DND-41 (cell line): Measurements from ENCODE around the gene STX19.

Experiments
- EZH2 ChIP-seq: IDR thresholded peaks from 3 replicates; pipeline ENCODE4 v1.6.1; 2012; ENCODE audit warnings: borderline replicate concordance, low read depth, mild to moderate bottlenecking, moderate library complexity, low read length, inconsistent platforms; ENCODE audit not compliant: severe bottlenecking
- TF ChIP-seq, protein P1 (sequence below): IDR thresholded peaks from 2 replicates; pipeline ENCODE4 v1.5.1; 2012; ENCODE audit warnings: borderline replicate concordance, low read length, moderate library complexity, mild to moderate bottlenecking; ENCODE audit not compliant: poor library complexity, severe bottlenecking; ENCODE audit errors: extremely low read depth

DNA sequence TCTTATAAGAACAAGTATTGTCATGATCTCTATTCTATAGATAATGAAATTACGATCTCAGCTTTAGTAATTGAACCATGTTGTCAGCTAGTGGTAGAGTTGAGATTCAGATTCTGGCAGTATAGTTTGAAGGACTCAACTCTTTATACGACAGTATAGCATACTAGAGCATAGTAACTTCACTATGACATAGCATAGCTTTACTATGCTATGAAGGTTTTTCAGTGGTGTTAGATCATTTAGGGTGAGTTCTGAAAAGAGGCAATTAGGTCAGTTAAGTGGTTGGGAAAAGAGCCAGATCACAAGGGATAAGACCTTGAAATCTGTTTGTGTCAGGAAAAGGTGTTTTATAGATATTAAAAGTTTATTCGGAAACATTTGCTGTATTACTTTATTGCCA lies 8.1 kb downstream of the STX19 start:
- TF ChIP-seq EZH2, result no peak
- TF ChIP-seq, protein P1, sequence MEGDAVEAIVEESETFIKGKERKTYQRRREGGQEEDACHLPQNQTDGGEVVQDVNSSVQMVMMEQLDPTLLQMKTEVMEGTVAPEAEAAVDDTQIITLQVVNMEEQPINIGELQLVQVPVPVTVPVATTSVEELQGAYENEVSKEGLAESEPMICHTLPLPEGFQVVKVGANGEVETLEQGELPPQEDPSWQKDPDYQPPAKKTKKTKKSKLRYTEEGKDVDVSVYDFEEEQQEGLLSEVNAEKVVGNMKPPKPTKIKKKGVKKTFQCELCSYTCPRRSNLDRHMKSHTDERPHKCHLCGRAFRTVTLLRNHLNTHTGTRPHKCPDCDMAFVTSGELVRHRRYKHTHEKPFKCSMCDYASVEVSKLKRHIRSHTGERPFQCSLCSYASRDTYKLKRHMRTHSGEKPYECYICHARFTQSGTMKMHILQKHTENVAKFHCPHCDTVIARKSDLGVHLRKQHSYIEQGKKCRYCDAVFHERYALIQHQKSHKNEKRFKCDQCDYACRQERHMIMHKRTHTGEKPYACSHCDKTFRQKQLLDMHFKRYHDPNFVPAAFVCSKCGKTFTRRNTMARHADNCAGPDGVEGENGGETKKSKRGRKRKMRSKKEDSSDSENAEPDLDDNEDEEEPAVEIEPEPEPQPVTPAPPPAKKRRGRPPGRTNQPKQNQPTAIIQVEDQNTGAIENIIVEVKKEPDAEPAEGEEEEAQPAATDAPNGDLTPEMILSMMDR, result no peak
